Upper lobe of left lung (tissue), 4 donors: ENCODE results near the gene SETD5.

Experiments used
- EP300 ChIP-seq, 4 donors: sonication (generic); formaldehyde crosslinking; IDR thresholded peaks; one replicate each; pipeline ENCODE4 v1.5.1; 2017; ENCODE audit warnings: antibody characterized with exemption in 4 of 4, control low read depth in 2 of 4
- POLR2A ChIP-seq, 4 donors: fragments of 450-650 bp; IDR thresholded peaks; one replicate each; pipeline ENCODE4 v1.5.1; 2016 to 2017; ENCODE audit warnings: antibody characterized with exemption in 4 of 4, mild to moderate bottlenecking in 2 of 4
- POLR2AphosphoS5 ChIP-seq, 2 donors: sonication (generic); formaldehyde crosslinking; IDR thresholded peaks; one replicate each; pipeline ENCODE4 v1.5.1; 2017; ENCODE audit warnings: antibody characterized with exemption in 2 of 2
- TF ChIP-seq, protein P1 (sequence below), 6 experiments: fragments of 450-650 bp in 4 of 6; fragments of 200-600 bp in 2 of 6; sonication (generic) in 2 of 6; IDR thresholded peaks; one replicate each; pipeline ENCODE4 v1.5.1; 2016 to 2019; ENCODE audit warnings: antibody characterized with exemption in 6 of 6

DNA sequence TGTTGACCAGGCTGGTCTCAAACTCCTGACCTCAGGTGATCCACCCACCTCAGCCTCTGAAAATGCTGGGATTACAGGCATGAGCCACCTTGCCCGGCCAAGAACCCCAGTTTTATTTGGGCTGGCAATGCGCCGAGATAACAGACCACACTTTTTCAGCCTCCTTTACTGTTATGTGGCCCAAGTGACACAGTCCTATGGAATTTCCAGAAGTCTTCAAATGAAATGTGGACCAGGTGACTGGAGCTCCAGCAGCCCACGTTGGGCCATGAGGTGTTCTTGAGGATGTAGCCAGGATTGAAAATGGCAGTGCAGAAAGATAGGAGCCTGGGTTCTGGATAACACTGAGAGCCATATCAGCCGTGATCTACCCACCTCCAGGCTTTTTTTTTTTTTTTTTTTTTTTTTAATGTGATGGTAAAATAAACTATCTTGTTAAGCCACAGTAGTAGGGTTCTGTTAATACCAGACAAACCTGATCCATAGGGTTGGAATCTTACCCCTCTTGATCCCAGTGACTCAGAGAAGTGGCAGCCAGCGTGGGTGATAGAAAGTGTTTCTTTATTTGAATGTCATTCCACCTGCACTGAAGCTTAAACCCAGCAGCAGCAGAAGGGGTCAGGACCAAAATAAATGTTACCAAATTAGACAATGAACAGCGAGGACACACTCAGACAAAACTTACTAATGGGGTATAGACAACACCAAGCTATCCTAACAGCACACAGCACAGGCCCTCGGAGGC is 100.6 kb downstream of the SETD5 start:
- TF ChIP-seq, protein P1, sequence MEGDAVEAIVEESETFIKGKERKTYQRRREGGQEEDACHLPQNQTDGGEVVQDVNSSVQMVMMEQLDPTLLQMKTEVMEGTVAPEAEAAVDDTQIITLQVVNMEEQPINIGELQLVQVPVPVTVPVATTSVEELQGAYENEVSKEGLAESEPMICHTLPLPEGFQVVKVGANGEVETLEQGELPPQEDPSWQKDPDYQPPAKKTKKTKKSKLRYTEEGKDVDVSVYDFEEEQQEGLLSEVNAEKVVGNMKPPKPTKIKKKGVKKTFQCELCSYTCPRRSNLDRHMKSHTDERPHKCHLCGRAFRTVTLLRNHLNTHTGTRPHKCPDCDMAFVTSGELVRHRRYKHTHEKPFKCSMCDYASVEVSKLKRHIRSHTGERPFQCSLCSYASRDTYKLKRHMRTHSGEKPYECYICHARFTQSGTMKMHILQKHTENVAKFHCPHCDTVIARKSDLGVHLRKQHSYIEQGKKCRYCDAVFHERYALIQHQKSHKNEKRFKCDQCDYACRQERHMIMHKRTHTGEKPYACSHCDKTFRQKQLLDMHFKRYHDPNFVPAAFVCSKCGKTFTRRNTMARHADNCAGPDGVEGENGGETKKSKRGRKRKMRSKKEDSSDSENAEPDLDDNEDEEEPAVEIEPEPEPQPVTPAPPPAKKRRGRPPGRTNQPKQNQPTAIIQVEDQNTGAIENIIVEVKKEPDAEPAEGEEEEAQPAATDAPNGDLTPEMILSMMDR (IDR thresholded peaks at IDR 0.05): no peak
- TF ChIP-seq EP300 (IDR thresholded peaks at IDR 0.05): no peak
- TF ChIP-seq POLR2AphosphoS5 (IDR thresholded peaks at IDR 0.05): no peak
- no peak for TF ChIP-seq POLR2A (IDR thresholded peaks at IDR 0.05)
